Fibroblast of the aortic adventitia (primary cell): ENCODE results near the gene FBLN7. TPM values are rescaled to one million over a fixed set of nuclear protein-coding genes. Genes with fewer than 3 reads are reported as not detected.

ENCODE experiments used
- DNase-seq: peaks from one replicate; pipeline ENCODE4 v3.0.0-alpha.2; 2010; ENCODE audit warnings: low read depth
- H3K4me3 ChIP-seq: 2 replicates; pipeline ENCODE4 v1.5.1; 2011; ENCODE audit warnings: low read depth, mild to moderate bottlenecking, control low read depth, low read length, moderate library complexity
- total RNA-seq: library from RNA; depleted of rRNA; stranded (reverse); fragments of >200 nt; gene quantifications from 2 replicates; pipeline ENCODE4 v1.2.3, GENCODE V29; 2012; ENCODE audit warnings: low replicate concordance
- TF ChIP-seq, protein P1 (sequence below): IDR thresholded peaks from 2 replicates; pipeline ENCODE4 v1.5.1; 2011; ENCODE audit warnings: mild to moderate bottlenecking, low read length, control low read depth, inconsistent platforms; ENCODE audit not compliant: insufficient read depth

FBLN7 gene
- total RNA-seq, 1 donor: 3.2 TPM

DNA sequence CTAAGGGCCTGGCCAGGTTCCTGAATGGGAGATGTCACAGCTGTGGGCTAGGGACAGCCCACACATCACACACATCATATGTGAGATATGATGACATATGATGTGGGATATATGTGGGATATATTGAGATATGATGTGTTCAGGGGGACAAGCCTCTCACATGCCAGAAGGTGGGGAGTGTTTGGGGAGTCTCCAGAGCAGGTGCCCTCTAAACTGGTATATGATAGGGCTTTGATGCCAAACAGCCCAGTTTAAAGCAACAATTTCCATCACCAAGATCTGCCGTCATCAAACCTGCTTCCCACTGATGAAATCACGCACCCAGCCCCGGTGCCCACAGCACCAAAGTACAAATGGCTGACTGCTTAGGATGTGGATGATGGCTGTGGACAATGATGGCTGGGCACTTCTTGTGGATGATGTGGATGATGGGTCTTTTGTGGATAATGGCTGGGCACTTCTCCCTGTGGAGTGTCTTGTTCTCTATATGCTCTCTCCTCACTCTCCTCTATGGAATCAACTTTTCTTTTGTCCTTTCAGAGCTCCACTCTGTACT lies 50.9 kb downstream of the FBLN7 start:
- no peak for DNase-seq
- no peak overlapping the region for H3K4me3 ChIP-seq

DNA sequence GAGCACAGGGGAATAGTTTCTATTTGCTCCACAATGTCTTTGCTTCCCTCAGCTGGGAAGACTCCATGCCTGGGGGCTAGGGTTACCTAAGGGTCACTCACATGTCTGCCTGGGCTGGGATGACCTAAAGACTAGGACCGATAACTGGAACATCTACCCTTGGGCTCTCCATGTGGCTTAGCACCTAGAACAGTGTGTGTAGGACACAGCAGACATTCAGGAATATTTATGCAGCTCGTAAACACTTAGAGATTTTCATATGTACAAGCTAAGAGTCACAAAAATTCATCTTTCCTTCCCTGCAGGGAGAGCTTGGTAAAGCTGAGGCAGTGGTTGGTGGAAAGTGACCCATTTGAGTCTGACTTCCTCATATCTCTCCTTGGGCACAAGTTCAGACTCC lies 55.8 kb downstream of the FBLN7 start:
- TF ChIP-seq, protein P1, sequence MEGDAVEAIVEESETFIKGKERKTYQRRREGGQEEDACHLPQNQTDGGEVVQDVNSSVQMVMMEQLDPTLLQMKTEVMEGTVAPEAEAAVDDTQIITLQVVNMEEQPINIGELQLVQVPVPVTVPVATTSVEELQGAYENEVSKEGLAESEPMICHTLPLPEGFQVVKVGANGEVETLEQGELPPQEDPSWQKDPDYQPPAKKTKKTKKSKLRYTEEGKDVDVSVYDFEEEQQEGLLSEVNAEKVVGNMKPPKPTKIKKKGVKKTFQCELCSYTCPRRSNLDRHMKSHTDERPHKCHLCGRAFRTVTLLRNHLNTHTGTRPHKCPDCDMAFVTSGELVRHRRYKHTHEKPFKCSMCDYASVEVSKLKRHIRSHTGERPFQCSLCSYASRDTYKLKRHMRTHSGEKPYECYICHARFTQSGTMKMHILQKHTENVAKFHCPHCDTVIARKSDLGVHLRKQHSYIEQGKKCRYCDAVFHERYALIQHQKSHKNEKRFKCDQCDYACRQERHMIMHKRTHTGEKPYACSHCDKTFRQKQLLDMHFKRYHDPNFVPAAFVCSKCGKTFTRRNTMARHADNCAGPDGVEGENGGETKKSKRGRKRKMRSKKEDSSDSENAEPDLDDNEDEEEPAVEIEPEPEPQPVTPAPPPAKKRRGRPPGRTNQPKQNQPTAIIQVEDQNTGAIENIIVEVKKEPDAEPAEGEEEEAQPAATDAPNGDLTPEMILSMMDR: no peak
- no peak for DNase-seq
- H3K4me3 ChIP-seq: no peak overlapping the region

More for the DNA sequence above, 50.9 kb downstream of the FBLN7 start:
- TF ChIP-seq, protein P1: no peak

DNA sequence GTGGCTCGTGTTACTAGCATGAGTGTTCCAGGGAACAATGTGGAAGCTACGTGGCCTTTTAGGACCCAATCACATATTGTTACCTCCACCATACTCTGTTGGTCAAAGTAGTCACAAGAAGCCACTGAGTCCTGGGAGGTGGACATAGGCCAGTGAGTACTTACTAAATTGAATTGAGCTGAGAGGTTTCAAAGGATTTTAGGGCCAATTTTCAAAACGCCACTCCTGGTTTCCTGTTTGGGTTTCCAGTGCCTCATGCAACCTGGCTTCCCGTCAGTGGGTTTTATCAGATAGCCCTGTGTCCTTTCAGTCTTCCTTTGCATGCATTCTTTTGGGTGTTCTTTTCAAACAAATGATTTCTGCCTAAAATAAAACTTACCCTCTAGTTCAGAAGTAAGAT lies 56.3 kb downstream of the FBLN7 start:
- no peak overlapping the region for H3K4me3 ChIP-seq
- no peak for DNase-seq
- TF ChIP-seq, protein P1: no peak

DNA sequence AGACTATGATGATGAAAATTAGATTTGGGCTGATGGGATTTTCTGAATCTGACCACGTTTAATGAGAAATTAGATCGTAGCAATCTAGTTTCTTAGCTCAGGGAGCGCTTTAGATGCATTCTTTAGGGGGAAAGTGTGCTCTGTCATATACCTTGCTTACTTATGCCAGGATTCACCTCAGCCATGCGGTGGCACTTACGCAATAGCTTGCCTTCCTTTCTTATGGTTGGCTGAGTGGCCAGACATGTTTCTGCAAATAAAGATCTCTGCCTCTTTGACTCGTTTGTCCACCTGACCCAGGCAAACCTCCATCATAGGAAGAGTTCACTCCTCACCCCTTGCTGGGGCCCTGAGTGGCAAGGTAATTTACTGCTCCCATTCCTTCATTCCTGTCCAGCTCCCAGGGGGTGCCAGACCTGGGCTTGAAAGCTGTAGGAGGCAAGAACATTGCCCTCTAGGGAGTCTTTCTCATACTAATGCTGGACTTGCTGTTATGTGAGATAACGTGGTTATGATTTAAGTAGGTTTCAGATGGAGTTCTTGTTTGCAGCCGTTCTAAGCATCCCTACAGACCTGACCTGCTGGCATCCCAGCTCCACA lies 57.1 kb downstream of the FBLN7 start:
- no peak for DNase-seq
- TF ChIP-seq, protein P1: no peak
- no peak overlapping the region for H3K4me3 ChIP-seq

DNA sequence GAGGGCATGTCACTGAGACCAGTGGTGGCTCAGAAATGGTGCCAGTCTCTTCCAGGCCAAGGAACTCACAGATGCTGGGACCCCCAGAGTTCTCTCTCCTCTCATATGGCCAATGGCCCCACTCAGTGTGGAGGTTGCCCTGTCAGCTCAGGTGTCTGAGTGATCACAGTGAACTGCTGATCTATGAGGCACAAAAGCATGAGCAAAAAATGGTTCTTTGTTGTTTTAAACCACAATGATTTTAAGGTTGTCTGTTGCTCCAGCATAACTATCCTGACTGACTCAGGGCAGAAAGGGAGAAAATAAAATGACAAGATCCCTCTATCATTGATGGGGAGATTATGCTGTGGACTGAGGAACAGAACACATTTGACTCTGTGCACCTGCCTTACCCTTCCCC lies 57.8 kb downstream of the FBLN7 start:
- DNase-seq: no peak
- H3K4me3 ChIP-seq: no peak overlapping the region
- TF ChIP-seq, protein P1: no peak

DNA sequence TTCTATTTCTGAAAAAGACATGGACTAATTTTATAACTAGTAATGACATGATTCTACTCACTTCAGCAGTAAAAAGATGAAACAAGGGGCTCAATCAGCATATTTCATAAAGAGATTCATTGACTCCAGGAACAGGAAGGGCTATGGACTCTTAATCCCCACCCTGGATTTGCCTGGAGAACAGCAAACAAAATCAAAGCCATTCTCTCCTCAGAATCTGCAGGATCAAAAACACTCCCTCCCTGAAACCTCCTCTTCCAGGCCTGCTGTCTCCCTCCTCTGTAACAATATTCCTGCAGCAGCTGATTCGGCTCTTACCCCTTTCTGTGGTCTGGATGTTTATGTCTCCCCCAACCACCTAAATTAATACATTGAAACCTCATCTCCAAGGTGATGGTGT lies 59.7 kb downstream of the FBLN7 start:
- no peak for DNase-seq
- TF ChIP-seq, protein P1: no peak
- H3K4me3 ChIP-seq: no peak overlapping the region

DNA sequence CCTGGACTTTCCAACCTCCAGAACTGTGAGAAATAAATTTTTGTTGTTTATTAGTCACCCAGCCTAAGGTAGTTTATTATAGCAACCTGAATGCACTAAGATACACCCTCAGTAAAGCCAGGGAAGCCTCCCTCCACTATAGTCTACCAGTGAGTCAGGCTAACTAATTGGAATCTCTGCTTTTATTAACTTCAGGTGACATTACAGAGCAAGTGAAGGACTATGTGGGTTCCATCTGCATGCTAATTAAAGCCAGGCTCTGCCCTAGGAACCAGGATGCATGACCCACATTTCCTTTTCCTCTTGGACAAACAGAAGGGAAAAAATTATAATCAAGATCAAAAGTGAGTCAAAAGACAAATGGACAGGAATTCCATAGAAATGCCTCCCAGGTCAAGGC lies 60.6 kb downstream of the FBLN7 start:
- peak; percentile 6 for DNase-seq
- H3K4me3 ChIP-seq: no peak overlapping the region
- TF ChIP-seq, protein P1: no peak
